Omental fat pad (tissue), 4 donors: ENCODE measurements around the gene HBQ1. TPM values are rescaled to one million over a fixed set of nuclear protein-coding genes. Genes with fewer than 3 reads are reported as not detected.
A peak's percentile ranks its signal among the peaks of the same experiment; 100 is the strongest.

Experiments
- ATAC-seq: fragments of 150-250 bp; one replicate; pipeline ENCODE4 v1.9.1; 2016; ENCODE audit warnings: mild to moderate bottlenecking, moderate library complexity; ENCODE audit not compliant: low FRiP score
- DNase-seq: peaks from one replicate; pipeline ENCODE4 v3.0.0-alpha.2; 2019; ENCODE audit warnings: low spot score
- CTCF ChIP-seq, 3 donors: fragments of 450-650 bp; IDR thresholded peaks; one replicate each; pipeline ENCODE4 v1.5.1; 2016 to 2017; ENCODE audit warnings: antibody characterized with exemption in 3 of 3, mild to moderate bottlenecking in 3 of 3, moderate library complexity in 2 of 3
- total RNA-seq, 4 donors: library from RNA; depleted of rRNA; stranded (reverse); fragments of >200 nt; gene quantifications; one replicate each; pipeline ENCODE4 v1.1.0, GENCODE V29; 2016

Gene HBQ1
- total RNA-seq, 4 donors from 2014 or later, result 3.0 TPM; not detected in 3

GRCh38 chr16:180681-181564, 664 bp downstream of the HBQ1 start:
- ATAC-seq, result peak; percentile 57
- no peak for TF ChIP-seq CTCF (IDR thresholded peaks at IDR 0.05)
- no peak for DNase-seq

GRCh38 chr16:181565-182021, 1.3 kb downstream of the HBQ1 start:
- ATAC-seq (no peak), DNase-seq (peak; percentile 64)
- TF ChIP-seq CTCF (IDR thresholded peaks at IDR 0.05), result peak in 2 of 3 donors; percentile 59 to 90

GRCh38 chr16:183005-183404, 2.7 kb downstream of the HBQ1 start:
- ATAC-seq, result no peak
- DNase-seq, result no peak
- TF ChIP-seq CTCF (IDR thresholded peaks at IDR 0.05), result no peak

- no peak for ATAC-seq
- DNase-seq, result no peak
- no peak for TF ChIP-seq CTCF (IDR thresholded peaks at IDR 0.05)
Measured at GRCh38 chr16:185213-185612, 5.0 kb downstream of the HBQ1 start.

GRCh38 chr16:185691-186090, 5.4 kb downstream of the HBQ1 start:
- ATAC-seq (no peak), DNase-seq (no peak)
- no peak for TF ChIP-seq CTCF (IDR thresholded peaks at IDR 0.05)

- ATAC-seq (no peak), DNase-seq (no peak)
- TF ChIP-seq CTCF (IDR thresholded peaks at IDR 0.05), result no peak
Measured at GRCh38 chr16:187330-187729, 7.1 kb downstream of the HBQ1 start.

GRCh38 chr16:188674-189073, 8.4 kb downstream of the HBQ1 start:
- ATAC-seq (no peak), DNase-seq (no peak)
- TF ChIP-seq CTCF (IDR thresholded peaks at IDR 0.05), result no peak
